ENCODE results near the gene TGM2.

TGM2 gene

DNA sequence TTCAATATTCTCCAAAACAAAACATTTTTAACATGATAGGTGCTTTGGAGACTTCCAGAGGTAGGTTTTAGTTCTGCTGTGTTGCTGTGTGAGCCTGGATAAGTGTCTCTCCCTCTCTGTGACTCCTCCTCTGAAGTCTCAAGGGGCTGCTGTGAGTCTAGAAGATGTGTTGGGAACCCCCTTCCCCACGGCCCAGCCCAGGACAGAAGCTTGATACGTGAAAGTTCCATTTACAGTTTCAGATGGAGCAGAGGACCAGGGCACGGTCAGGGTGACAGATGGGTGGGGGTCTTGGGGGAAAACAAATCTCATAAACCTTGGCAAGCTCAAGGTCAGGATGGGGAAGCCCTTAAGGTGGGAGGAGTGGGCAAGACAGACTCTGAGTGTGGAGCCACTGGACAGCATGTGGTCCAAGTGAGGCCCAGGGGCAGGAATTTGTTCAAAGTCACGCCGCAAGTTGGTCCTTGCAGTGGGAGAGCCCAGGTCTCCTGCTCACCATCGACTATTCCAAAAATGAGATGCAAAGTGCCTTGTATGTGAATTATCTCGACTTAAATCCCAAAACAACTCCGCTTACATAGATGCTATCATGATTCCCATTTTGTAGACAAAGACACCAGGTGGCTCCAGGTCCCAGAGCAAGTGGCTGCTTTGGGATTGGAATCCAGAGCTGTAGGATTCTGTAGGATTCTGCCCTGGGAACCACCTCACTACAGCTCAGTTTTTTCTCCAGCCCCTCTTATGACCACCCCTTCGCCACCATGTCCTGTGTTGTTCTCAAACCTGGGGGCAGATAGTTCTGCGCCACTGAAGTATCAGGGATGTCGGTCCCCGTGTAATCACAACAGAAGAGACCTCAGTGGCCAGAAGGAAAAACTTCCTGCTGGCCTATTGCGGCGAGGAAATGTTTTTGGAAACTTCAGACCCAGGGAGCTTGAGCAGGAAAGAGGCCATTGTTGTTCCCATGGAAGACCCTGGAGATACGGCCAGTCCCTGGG is 1.9 kb downstream of the TGM2 start:
- FAIRE-seq (no peak), DNase-seq (ENCODE audit: insufficient read length, low spot score) (no peak)

DNA sequence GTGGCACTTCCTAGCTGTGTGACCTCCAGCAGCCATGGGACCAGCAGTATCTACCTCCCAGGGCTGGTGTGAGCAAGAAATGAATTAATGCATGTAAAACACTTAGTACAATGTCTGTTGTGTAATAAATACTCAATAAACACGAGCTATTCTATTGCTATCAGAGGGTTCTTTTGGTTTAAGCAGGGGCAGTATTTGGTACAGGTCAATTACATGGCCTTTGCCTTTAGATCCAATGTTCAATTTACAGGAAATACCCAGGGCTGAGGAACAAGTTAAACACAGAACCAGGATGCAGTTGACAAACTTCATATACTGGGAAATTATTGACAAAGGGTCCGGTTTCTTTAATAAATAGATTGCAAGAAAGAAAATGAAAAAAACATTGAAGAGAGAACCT is 2.9 kb downstream of the TGM2 start:
- FAIRE-seq (no peak), DNase-seq (ENCODE audit: insufficient read length, low spot score) (no peak)

DNA sequence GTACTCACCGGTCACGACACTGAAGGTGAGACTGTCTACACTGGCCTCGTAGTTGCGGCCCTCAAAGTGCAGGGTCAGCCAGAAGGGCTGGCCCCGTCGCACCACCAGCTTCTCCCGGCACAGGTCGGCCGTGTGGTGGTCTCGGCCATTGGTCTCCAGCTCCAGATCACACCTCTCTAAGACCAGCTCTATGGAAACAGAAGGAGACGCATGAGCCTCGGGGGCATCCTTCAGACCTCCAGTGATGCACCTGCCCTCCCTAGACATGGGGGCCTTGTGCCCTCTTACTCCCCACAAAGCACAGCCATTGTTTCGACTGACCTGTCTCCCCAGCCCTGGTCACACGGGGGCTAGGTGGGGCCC is 3.7 kb downstream of the TGM2 start:
- no peak for FAIRE-seq
- DNase-seq (ENCODE audit: insufficient read length, low spot score), result no peak

DNA sequence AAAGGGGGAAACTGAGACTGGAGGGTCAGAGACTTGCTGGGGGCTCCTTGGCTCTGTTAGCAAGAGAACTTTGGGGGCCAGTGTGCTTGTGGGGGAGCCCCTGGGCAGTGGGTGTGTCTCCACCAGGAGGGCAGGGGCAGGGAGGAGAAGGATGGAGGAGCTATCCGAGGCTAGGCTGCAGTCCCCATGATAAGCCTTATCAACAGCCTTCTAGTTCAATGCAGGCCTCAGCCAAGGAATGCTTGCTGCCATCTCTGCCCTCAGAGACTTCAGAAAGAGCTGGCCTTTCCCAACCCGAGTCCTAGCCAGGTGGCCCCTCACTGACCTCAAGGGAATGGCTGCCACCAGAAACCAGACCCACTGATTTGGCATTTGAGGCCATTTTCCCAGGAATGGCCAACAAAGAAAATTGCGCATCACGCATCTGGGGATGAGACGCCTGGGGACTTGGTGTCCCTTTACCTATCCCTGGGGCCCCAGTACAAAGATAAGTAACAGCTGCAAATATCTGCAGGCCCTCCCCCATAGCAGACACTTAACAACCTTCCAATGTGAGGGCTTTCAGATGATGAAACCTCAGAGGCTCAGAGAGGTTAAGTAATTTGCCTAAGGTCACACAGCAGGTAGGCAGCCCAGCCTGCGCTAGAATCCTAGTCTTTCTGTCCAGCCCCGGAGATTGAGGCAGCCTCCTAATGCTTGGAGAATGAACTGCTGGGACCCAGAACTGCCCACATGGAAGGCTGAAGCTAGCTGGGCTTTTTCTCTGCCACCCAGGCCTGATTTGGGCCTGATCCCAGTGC is 4.9 kb downstream of the TGM2 start:
- no peak for FAIRE-seq
- DNase-seq (ENCODE audit: insufficient read length, low spot score), result no peak

DNA sequence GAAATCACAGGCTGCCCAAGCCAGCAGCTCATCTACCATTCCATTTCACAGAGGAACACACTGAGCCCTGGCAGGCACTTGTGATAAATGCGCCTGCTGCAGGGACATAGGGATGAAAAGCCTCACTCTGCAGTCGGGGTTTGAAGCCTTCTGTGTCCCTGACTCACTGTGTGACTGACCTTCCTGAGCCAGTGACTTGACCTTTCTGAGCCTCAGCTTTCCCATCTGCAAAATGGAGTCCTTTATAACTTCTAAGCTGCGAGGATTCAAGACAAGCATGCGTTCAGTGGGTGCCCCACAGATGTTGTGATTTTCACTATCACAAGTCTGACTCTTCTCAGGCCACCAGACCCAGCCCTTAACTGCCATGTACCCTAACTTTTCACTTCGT is 5.5 kb downstream of the TGM2 start:
- no peak for DNase-seq (ENCODE audit: insufficient read length, low spot score)
- FAIRE-seq, result no peak

DNA sequence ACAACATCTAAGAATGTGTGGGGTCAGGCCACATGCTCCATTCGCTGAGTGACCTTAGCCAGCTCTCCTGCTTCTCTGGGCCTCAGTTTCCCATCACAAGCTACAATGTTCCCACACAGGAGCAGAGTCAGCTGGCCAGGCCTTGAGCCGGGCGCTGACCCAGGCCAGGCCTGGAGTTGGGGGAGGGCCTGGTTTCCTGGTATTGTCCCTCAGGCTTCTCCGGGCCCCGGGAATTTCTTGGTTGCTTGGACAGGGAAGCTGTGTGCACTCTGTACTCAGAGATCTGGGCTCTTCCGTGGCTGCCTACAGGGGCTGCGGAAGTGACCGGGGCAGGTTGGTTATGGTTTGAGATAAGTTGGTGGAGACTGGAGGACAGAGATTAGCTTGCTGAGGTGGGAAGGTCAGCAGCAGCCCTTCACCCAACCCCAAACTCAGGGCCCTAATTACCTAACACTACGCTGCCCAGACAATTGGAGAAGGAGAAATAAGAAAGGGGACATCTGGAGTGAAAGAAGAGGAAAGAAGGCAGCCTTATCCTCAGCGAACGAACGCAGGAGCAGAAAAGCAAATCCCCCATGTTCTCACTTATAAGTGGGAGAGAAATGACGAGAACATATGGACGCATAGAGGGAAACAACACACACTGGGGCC is 6.2 kb downstream of the TGM2 start:
- FAIRE-seq, result no peak

DNA sequence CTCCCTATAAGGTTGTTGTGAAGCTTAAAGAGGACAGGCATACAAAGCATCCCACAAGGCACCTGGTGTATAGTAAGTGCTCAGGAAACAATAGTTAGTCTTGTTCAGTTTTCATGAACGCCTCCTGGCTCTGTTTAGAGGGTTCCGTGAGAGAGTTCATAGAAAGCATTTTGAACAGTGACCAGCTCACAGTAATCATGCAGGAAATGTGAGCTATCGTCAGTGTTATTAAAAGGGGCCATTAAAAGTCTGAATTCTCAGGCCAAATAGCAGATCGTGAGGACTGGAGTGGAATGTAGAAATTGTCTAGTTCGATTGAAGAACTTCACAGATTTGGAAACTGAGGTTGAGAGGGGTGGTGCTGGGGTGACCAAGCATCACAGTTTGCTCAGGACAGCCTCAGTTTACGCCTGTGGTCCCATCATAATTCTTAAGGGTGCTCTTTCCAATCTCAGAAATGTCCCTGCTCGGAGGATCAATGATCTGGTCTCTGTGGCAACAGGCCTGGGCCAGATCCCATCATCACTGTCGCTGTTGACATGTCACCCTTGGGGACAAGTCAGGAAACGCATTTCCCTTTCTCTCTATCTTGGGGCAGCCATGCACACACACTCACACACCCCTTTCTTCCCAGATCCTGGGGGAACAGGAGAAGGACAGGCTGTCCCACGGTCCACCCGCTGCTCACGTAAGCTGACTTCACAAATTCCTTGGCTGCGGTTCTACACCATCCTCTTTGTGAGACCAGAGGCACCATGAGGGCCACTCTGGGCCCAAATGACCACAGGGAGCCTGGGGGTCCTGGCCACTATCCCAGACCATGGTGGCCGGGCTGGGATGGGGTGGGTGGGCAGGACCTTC is 7.2 kb downstream of the TGM2 start:
- no peak for FAIRE-seq
- no peak for DNase-seq (ENCODE audit: insufficient read length, low spot score)

More for the DNA sequence above, 6.2 kb downstream of the TGM2 start:
- no peak for DNase-seq (ENCODE audit: insufficient read length, low spot score)

- no peak for FAIRE-seq
Measured at GRCh38 chr20:38156888-38157634, 8.0 kb downstream of the TGM2 start.

DNA sequence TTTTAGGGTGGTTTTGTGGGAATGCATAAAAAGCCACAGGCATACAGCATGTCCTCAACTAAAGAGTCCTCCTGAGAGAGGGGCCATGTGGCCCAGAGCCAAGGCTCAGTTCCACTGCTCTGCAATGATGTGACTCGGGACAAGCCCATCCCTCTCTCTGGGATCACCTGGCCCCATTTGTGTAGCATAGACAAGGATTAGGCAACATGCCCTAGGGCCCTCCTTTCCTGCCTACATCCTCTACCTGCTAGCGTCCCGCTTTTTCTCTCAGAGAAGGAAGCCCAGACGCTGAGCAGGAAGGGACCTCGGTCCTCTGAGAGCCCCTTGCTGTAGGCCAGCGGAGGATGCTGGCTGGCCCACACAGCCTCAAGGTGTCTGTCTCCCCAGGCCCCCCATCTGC is 8.8 kb downstream of the TGM2 start:
- FAIRE-seq, result no peak
- DNase-seq (ENCODE audit: insufficient read length, low spot score), result no peak

More at GRCh38 chr20:38156888-38157634, 8.0 kb downstream of the TGM2 start:
- DNase-seq (ENCODE audit: insufficient read length, low spot score), result no peak

GRCh38 chr20:38155811-38156210 is 9.3 kb downstream of the TGM2 start:
- DNase-seq (ENCODE audit: insufficient read length, low spot score) (no peak), FAIRE-seq (no peak)

DNA sequence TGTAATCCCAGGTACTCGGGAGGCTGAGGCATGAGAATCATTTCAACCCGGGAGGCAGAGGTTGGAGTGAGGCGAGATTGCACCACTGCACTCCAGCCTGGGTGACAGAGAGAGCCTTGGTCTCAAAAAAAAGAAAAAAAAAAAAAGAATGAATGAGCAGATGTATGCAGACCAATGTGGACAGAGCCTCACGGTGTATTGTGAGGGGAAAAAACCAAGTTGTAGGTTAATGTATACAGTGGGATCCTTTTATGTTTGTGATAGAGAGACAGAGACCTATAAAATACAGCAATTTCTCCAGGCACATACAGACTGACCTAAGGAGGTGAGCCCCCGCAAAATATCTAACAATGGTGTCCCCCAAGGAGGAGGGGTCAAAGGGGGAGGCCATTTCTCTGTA is 11.7 kb downstream of the TGM2 start:
- FAIRE-seq (no peak), DNase-seq (ENCODE audit: insufficient read length, low spot score) (no peak)

- DNase-seq (ENCODE audit: insufficient read length, low spot score) (peak; percentile 58), FAIRE-seq (peak; percentile 51)
Measured at GRCh38 chr20:38152621-38153221, 12.3 kb downstream of the TGM2 start.

DNA sequence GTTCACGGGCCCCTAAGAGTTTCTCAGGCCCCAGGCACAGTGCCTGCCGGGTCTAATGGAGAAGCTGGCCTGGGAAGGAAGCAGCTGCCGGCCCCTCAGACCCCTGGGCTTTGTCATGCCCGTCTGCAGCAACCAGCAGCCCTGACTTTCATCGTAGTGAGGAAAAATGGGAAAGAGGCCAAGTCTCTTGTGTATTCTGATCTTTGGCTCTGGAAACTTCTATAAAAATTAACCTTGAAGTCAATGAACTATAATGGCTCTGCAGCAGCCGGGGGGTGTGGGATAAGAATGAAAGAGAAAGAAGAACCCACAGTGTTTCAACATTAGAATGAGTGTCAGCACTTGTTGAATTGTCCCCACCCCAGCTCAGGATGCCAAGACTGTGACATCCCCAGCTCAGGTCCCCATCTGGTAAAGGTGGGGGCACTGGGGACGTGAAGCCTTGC is 12.9 kb downstream of the TGM2 start:
- DNase-seq (ENCODE audit: insufficient read length, low spot score), result peak; percentile 76
- FAIRE-seq, result peak; percentile 49

DNA sequence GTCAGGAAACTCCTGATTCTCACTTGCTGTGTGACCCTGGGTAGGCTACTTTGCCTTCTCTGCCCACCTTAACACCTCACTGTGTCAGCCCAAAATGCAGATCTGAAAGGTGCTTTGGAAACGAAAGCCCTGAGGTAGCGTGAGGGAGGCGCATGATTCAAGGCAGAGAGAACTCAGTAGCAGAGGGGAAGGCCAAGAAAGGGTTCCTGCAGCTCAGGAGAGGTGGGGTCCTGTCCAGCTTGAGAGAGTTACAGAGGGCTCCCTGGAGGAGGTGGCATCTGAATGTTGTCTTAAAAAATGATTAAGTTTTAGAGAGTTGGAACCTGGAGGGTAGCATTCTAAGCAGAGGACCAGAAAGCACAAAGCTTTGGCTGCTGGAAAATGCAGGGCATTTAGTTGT is 13.6 kb downstream of the TGM2 start:
- FAIRE-seq (peak; percentile 85), DNase-seq (ENCODE audit: insufficient read length, low spot score) (no peak)

DNA sequence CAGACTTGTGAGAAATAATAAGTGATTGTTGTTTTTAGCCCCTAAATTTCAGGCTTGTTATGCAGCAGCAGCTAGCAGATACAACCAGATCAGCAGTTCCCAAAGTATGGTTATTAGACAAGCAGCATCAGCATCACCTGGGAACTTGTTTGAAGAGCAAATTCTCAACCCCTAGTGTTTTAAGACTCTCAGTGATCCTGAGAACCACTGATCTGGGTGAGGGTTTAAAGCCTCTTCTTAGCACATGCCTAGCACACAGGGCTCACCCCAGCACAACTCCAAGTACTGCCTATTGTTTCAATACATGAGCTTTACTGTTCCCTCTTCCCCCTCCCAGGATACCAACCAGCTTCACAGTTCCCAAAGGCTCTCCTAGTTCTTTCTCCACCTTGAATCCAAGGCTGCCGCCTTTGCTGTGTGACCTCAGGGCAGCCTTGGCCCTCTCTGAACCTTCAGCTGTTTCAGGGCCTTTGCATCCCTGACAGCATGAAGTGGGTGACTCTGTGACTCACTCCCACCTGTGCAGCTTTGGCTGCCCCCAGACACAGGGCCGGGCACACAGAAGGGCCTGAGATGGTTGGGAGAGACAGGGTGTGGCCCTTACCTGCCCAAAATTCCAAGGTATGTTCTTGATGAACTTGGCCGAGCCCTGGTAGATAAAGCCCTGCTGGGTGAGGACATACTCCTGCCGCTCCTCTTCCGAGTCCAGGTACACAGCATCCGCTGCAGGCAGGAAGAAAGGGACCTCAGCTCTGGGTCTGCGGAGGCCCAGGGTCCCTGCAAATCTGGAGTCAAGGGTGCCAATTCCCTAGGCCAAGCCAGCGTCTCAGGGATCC is 14.5 kb downstream of the TGM2 start:
- DNase-seq (ENCODE audit: insufficient read length, low spot score) (no peak), FAIRE-seq (no peak)

GRCh38 chr20:38148328-38149102 is 16.6 kb downstream of the TGM2 start:
- no peak for DNase-seq (ENCODE audit: insufficient read length, low spot score)
- FAIRE-seq, result no peak

DNA sequence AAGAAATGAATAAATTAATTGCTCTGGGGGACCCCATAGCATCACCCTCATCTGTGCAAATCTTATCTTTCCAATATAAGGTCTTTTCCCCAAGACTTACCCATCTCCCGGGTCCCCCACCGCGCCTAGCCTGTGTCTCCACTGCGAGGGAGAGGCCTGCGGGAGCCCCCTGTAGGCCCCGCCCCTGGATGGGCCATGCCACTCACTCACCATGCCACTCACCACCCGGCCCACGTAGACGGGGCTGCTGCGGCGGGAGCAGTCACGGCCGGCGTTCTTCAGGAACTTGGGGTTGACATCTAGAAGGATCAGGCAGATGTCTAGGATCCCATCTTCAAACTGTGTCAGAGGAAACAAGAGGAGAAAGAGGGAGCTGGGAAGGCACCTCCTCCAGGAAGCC is 17.3 kb downstream of the TGM2 start:
- DNase-seq (ENCODE audit: insufficient read length, low spot score), result no peak
- no peak for FAIRE-seq
